GM03348 (cell line): ENCODE measurements around the gene DBNDD1.
A peak's percentile ranks its signal among the peaks of the same experiment; 100 is the strongest.

Source experiments
- DNase-seq: peaks from one replicate; pipeline ENCODE4 v3.0.0; 2012; ENCODE audit warnings: low spot score

DBNDD1 gene

DNA sequence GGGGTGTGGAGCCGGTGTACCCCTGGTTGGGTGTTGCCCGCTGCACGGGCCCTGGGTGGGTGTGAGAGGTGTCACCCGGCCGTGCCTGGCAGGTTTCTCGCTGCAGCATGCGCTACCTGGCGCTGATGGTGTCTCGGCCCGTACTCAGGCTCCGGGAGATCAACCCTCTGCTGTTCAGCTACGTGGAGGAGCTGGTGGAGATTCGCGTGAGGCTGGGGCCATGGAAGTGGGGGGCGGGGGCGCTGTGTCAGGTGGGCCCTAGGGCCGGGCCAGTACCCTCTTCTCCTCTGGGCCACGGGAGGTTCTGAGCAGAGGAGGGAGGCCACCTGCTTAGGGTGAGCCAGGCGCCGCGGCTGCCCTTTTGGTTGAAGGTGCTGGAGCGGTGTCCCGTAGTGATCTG is 57.3 kb downstream of the DBNDD1 start:
- DNase-seq, result no peak

DNA sequence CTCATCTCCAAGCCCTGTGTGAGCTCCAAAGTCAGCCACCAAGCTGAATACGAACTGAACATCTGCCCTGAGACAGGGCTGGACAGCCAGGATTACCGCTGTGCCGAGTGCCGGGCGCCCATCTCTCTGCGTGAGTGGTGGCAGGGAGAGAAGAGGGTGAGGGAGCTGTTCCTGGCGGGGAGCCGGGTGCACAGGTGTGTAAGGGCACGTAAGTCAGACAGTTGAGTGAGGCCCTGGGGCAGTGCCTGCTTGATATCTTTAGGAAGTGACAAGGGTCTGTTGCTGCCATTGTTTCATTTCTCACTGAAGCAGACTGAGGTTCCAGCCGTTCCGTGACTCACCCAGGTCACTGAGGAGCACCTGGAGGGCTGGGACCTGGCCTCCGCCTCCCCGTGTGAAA is 58.3 kb downstream of the DBNDD1 start:
- no peak for DNase-seq

- DNase-seq, result no peak
These were observed 60.7 kb downstream of the DBNDD1 start for GRCh38 chr16:89958596-89958995.

GRCh38 chr16:89958068-89958467 is 61.2 kb downstream of the DBNDD1 start:
- DNase-seq, result peak; percentile 28

GRCh38 chr16:89957216-89957785 is 62.0 kb downstream of the DBNDD1 start:
- no peak for DNase-seq

DNA sequence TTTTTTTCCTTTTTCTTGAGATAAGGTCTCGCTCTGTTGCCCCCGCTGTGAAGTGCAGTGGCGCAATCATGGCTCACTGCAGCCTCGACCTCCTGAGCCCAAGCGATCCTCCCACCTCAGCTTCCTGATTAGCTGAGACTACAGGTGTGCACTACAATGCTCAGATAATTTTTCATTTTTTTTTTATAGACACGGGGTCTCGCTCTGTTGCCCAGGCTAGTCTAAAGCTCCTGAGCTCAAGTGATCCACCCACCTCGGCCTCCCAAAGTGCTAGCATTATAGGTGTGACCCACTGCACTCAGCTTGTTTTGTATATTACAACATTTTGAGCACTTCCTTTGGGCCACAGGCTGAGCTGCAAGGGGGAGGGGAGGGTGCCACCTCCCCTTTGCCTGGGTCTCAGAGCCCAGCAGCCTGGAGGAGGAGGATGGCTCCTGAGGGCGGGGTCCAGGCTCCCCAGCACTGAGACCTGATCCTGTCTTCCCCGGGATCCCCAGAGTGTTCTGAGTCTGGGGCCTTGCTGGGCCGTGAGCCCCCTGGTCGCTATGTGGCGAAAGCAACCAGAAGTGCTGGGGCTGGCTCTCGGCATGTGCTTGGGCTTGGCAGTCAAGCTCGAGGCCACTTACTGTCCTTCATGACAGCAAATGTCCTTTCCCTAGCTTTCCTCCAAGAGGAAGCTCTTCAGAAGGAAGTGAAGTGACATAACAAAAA is 62.6 kb downstream of the DBNDD1 start:
- DNase-seq, result no peak

- DNase-seq, result no peak
These were observed 64.1 kb downstream of the DBNDD1 start for GRCh38 chr16:89955001-89955685.
